Measurements from ENCODE around the gene TEX22. TPM values are rescaled to one million over a fixed set of nuclear protein-coding genes. Genes with fewer than 3 reads are reported as not detected.

Gene TEX22
- total RNA-seq, 1 donor from 2014 or later: not detected

- no peak overlapping the region for H3K4me3 ChIP-seq
- H3K9me3 ChIP-seq: no peaks in the 10 kb centered on the region
- H3K27me3 ChIP-seq: no peaks in the 10 kb centered on the region
- DNase-seq (ENCODE audit: low spot score in 2 of 2): no peak
- TF ChIP-seq CTCF (IDR thresholded peaks at IDR 0.05): no peak
- peaks cover 0 to 6% of the 10 kb centered on the region in 2 donors for H3K4me1 ChIP-seq
- no peak overlapping the region for H3K27ac ChIP-seq
- peaks cover 2 to 9% of the 10 kb centered on the region in 2 donors for H3K36me3 ChIP-seq
- intact Hi-C loops (cut with DNase I): no loop called here
Measured at GRCh38 chr14:105427936-105428485, 29.7 kb downstream of the TEX22 start.

DNA sequence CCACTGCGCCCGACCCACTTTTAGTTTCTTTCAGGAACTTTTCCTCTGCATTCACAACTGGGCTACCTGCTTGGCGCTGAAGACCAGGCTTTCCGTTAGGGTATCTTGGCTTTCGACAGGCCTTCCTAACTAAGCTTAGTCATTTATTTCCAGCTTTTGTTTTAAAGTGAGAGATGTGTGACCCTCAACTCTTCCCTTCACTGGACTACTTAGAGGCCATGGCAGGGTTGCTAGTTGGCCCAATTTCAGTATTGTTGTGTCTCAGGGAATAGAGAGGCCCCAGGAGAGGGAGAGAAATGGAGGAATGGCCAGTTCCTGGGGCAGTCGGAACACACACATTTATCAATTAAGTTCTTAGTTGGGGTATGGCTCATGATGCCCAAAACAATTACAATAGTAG, 31.7 kb downstream of the TEX22 start:
- intact Hi-C loops (cut with DNase I): no loop called here
- Histone ChIP-seq H3K36me3 (peaks cover 2 to 9% of the 10 kb centered on the region in 2 donors), H3K4me1 (peaks cover 0 to 6% of the 10 kb centered on the region in 2 donors), H3K4me3 (no peak overlapping the region), H3K9me3 (no peaks in the 10 kb centered on the region), H3K27ac (no peak overlapping the region), H3K27me3 (no peaks in the 10 kb centered on the region)
- DNase-seq (ENCODE audit: low spot score in 2 of 2): no peak
- TF ChIP-seq CTCF (IDR thresholded peaks at IDR 0.05): no peak

- no peak overlapping the region for H3K4me3 ChIP-seq
- H3K9me3 ChIP-seq: no peaks in the 10 kb centered on the region
- TF ChIP-seq CTCF (IDR thresholded peaks at IDR 0.05): no peak
- no peak overlapping the region for H3K27ac ChIP-seq
- intact Hi-C loops (cut with DNase I): no loop called here
- no peaks in the 10 kb centered on the region for H3K27me3 ChIP-seq
- H3K36me3 ChIP-seq: peaks cover 2 to 9% of the 10 kb centered on the region in 2 donors
- H3K4me1 ChIP-seq: peaks cover 0 to 6% of the 10 kb centered on the region in 2 donors
- no peak for DNase-seq (ENCODE audit: low spot score in 2 of 2)
Measured at GRCh38 chr14:105430565-105430964, 32.2 kb downstream of the TEX22 start.

- no peak for DNase-seq (ENCODE audit: low spot score in 2 of 2)
- Histone ChIP-seq H3K4me3 (no peak overlapping the region), H3K9me3 (no peaks in the 10 kb centered on the region), H3K4me1 (peaks cover 0 to 6% of the 10 kb centered on the region in 2 donors), H3K36me3 (peaks cover 2 to 9% of the 10 kb centered on the region in 2 donors), H3K27ac (peak overlapping the region in 1 of 2 donors; percentile 48), H3K27me3 (no peaks in the 10 kb centered on the region)
- intact Hi-C loops (cut with DNase I): no loop called here
- no peak for TF ChIP-seq CTCF (IDR thresholded peaks at IDR 0.05)
Measured at GRCh38 chr14:105431256-105431655, 32.9 kb downstream of the TEX22 start.

DNA sequence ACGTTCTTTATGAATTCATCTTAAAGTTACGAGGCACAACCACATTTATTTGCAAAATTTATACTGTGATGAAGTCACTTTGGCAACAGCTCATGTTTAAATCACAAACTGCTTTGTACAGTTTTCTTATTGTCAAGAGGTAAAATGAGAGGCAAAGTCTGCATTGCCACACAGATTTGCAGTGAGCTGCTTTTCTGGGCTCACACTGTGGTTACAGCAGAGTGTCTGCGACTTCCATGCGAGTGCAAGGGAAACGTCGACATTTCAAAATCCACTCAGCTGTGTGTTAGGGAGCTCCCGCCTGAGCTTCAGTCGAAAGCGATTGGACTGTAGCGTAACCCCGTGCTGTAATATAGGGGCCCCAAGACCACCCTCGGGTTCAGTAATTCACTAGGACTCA, 34.3 kb downstream of the TEX22 start:
- H3K4me3 ChIP-seq: no peak overlapping the region
- DNase-seq (ENCODE audit: low spot score in 2 of 2): no peak
- no peak overlapping the region for H3K27ac ChIP-seq
- H3K4me1 ChIP-seq: peaks cover 0 to 9% of the 10 kb centered on the region in 2 donors
- no peak for TF ChIP-seq CTCF (IDR thresholded peaks at IDR 0.05)
- H3K9me3 ChIP-seq: no peaks in the 10 kb centered on the region
- intact Hi-C loops (cut with DNase I): no loop called here
- H3K36me3 ChIP-seq: no peaks in the 10 kb centered on the region
- no peaks in the 10 kb centered on the region for H3K27me3 ChIP-seq

DNA sequence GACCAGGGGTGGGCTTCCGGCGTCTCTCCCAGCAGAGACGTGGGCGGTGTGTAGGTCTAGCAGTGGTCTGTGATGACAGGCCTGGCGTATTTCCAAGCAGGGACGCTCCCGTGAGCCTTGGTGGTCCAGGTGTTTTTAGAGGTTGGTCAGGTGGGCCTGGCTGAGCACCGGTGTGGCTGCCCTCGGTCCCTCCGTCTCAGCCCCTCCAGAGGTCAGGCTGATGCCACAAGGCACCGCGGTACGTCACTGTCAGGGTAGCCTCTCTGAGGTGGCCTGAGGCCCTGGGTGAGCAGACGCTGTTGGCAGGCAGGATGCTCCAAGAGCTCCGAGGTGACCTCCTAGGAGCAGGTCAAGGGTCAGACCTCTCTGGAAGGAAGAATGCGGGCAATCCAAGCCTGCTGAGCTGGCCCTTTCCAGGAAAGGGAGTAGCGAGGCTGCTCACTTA, 34.8 kb downstream of the TEX22 start:
- no peak for DNase-seq (ENCODE audit: low spot score in 2 of 2)
- intact Hi-C loops (cut with DNase I): no loop called here
- H3K4me3 ChIP-seq: no peak overlapping the region
- H3K9me3 ChIP-seq: no peaks in the 10 kb centered on the region
- no peaks in the 10 kb centered on the region for H3K27me3 ChIP-seq
- no peak overlapping the region for H3K27ac ChIP-seq
- TF ChIP-seq CTCF (IDR thresholded peaks at IDR 0.05): no peak
- H3K4me1 ChIP-seq: peaks cover 0 to 9% of the 10 kb centered on the region in 2 donors
- H3K36me3 ChIP-seq: no peaks in the 10 kb centered on the region

Data from ascending aorta (tissue), 2 donors.